OCI-LY7 (cell line): Measurements from ENCODE around the gene PRKCA. TPM values are rescaled to one million over a fixed set of nuclear protein-coding genes. Genes with fewer than 3 reads are reported as not detected.

Source experiments
- BruUV-seq: library from RNA; stranded (reverse); fragments of 400-500 nt; replicated peaks from 2 replicates; lab custom pipeline; 2021; lab: Mats Ljungman, UMichigan
- CTCF ChIA-PET: fragments of 300-600 bp; sonication (Branson Sonifier 250); formaldehyde crosslinking; loops from one replicate; lab custom pipeline; 2022; ENCODE audit warnings: antibody characterized with exemption; ENCODE audit not compliant: unreplicated experiment; lab: Charles Lee
- POLR2A ChIA-PET: fragments of 300-600 bp; sonication (Branson Sonifier 250); formaldehyde crosslinking; loops from one replicate; lab custom pipeline; 2022; ENCODE audit warnings: antibody characterized with exemption; lab: Charles Lee
- DNase-seq: peaks from one replicate; pipeline ENCODE4 v3.0.0-alpha.2; 2015; ENCODE audit warnings: low spot score
- H2AFZ ChIP-seq: fragments of 200-600 bp; sonication (generic), shearing (Covaris generic); 2 replicates; pipeline ENCODE4 v1.6.1; 2014; ENCODE audit warnings: mild to moderate bottlenecking, antibody characterized with exemption, low read length, moderate library complexity
- H3K27ac ChIP-seq: fragments of 200-600 bp; sonication (generic); 2 replicates; pipeline ENCODE4 v1.5.1; 2014; ENCODE audit warnings: mixed run types, low read depth, mild to moderate bottlenecking, moderate library complexity, low read length, inconsistent platforms; ENCODE audit not compliant: poor library complexity, severe bottlenecking
- H3K36me3 ChIP-seq: fragments of 200-600 bp; sonication (generic); 2 replicates; pipeline ENCODE4 v1.6.1; 2014; ENCODE audit warnings: mild to moderate bottlenecking, antibody characterized with exemption, low read length, moderate library complexity, mixed read lengths; ENCODE audit not compliant: insufficient read depth
- H3K4me1 ChIP-seq: fragments of 200-600 bp; sonication (generic); 2 replicates; pipeline ENCODE4 v1.5.1; 2014; ENCODE audit warnings: mild to moderate bottlenecking, low read length; ENCODE audit not compliant: insufficient read depth, poor library complexity, severe bottlenecking
- H3K4me2 ChIP-seq: fragments of 200-600 bp; sonication (generic); 2 replicates; pipeline ENCODE4 v1.6.1; 2014; ENCODE audit warnings: mild to moderate bottlenecking, low read length
- H3K4me3 ChIP-seq: fragments of 200-600 bp; sonication (generic); 2 replicates; pipeline ENCODE4 v1.5.1; 2014; ENCODE audit warnings: mild to moderate bottlenecking, low read depth, low read length; ENCODE audit not compliant: poor library complexity, severe bottlenecking
- H3K79me2 ChIP-seq: fragments of 200-600 bp; sonication (generic); 2 replicates; pipeline ENCODE4 v1.6.1; 2016; ENCODE audit warnings: low read depth, mild to moderate bottlenecking, low read length, moderate library complexity, mixed read lengths; ENCODE audit not compliant: insufficient read depth
- H3K9me2 ChIP-seq: fragments of 200-600 bp; sonication (generic); 2 replicates; pipeline ENCODE4 v1.6.1; 2016; ENCODE audit warnings: mild to moderate bottlenecking, low read length, mixed read lengths; ENCODE audit not compliant: insufficient read depth
- H3K9me3 ChIP-seq: fragments of 200-600 bp; sonication (generic); 2 replicates; pipeline ENCODE4 v1.6.1; 2014; ENCODE audit warnings: mild to moderate bottlenecking, mixed run types, low read length, mixed read lengths
- H4K20me1 ChIP-seq: fragments of 200-600 bp; sonication (generic); 2 replicates; pipeline ENCODE4 v1.6.1; 2014; ENCODE audit warnings: mild to moderate bottlenecking, antibody characterized with exemption, low read length, moderate library complexity, mixed read lengths; ENCODE audit not compliant: insufficient read depth
- CTCF ChIP-seq: fragments of 200-600 bp; sonication (generic); conservative IDR thresholded peaks from 2 replicates; pipeline ENCODE4 v1.5.1; 2014; ENCODE audit warnings: mild to moderate bottlenecking, antibody characterized with exemption, low read length, moderate library complexity, mixed read lengths
- EZH2phosphoT487 ChIP-seq: fragments of 200-600 bp; sonication (generic); IDR thresholded peaks from 2 replicates; pipeline ENCODE4 v1.6.1; 2018; ENCODE audit warnings: low read depth, borderline replicate concordance, mild to moderate bottlenecking, mixed run types, antibody characterized with exemption, low read length, moderate library complexity, mixed read lengths
- intact Hi-C: fragments of 100-400 bp; cut with micrococcal nuclease; formaldehyde crosslinking; loops from one replicate; pipeline ENCODE4 v1.10.0; 2022; ENCODE audit not compliant: unreplicated experiment
- total RNA-seq, 2 experiments: library from RNA; depleted of rRNA in 1 of 2; stranded (reverse); fragments of >200 nt in 1 of 2; shearing (Covaris generic) in 1 of 2; gene quantifications; 2 replicates each; pipeline ENCODE4 v1.2.3, GENCODE V29; 2014 to 2022

Gene PRKCA
- total RNA-seq, 2 experiments from 2014 or later: 6.6 to 32.1 TPM

- Histone ChIP-seq H3K36me3 (no peaks in the 10 kb centered on the region), H3K4me3 (no peak overlapping the region), H3K4me2 (no peak overlapping the region), H3K27ac (no peak overlapping the region), H3K9me2 (no peaks in the 10 kb centered on the region), H4K20me1 (no peaks in the 10 kb centered on the region), H2AFZ (no peak overlapping the region), H3K79me2 (no peaks in the 10 kb centered on the region), H3K9me3 (no peaks in the 10 kb centered on the region), H3K4me1 (no peaks in the 10 kb centered on the region)
- no peak for DNase-seq
- POLR2A ChIA-PET: interaction anchor here (1.1 kb wide), 1 partner anchor 110 kb away, joined by 8 read pairs; no protein-coding TSS in a partner anchor
- CTCF ChIA-PET: no interaction called here
- intact Hi-C loops: no loop called here
- no TSS peak for BruUV-seq
- TF ChIP-seq EZH2phosphoT487 (no peak), CTCF (no peak)
Measured at GRCh38 chr17:66580184-66580955, 278.0 kb downstream of the PRKCA start.

- ChIA-PET POLR2A (no interaction called here), CTCF (no interaction called here)
- Histone ChIP-seq H3K4me3 (no peak overlapping the region), H3K9me3 (no peaks in the 10 kb centered on the region), H3K4me2 (no peak overlapping the region), H3K79me2 (no peaks in the 10 kb centered on the region), H3K9me2 (no peaks in the 10 kb centered on the region), H2AFZ (no peak overlapping the region), H3K36me3 (no peaks in the 10 kb centered on the region), H4K20me1 (no peaks in the 10 kb centered on the region), H3K27ac (no peak overlapping the region), H3K4me1 (no peaks in the 10 kb centered on the region)
- BruUV-seq: no TSS peak
- no peak for DNase-seq
- intact Hi-C loops: no loop called here
- TF ChIP-seq EZH2phosphoT487 (no peak), CTCF (no peak)
Measured at GRCh38 chr17:66580956-66581391, 278.6 kb downstream of the PRKCA start.
